Adrenal gland (tissue), 5 donors: ENCODE measurements around the gene GALK1.

Source experiments
- CTCF ChIP-seq, 6 experiments: fragments of 450-650 bp in 4 of 6; fragments of 200-600 bp in 2 of 6; sonication (generic) in 1 of 6; IDR thresholded peaks; 1 replicate in 5 of 6; 2 replicates in 1 of 6; pipeline versions ENCODE4 v1.5.1 to v1.8.0; 2016 to 2021; ENCODE audit warnings: antibody characterized with exemption in 6 of 6, mild to moderate bottlenecking in 2 of 6, moderate library complexity in 1 of 6
- POLR2A ChIP-seq, 2 donors: fragments of 450-650 bp; IDR thresholded peaks; one replicate each; pipeline ENCODE4 v1.6.1; 2017; ENCODE audit warnings: antibody characterized with exemption in 2 of 2, mild to moderate bottlenecking in 2 of 2, moderate library complexity in 1 of 2
- donor health status: DM: no; HTN: no; CAD: no.

GRCh38 chr17:75769536-75769935, 4.5 kb upstream of the GALK1 start:
- no peak for TF ChIP-seq POLR2A (IDR thresholded peaks at IDR 0.05)
- TF ChIP-seq CTCF (IDR thresholded peaks at IDR 0.05) = no peak
